Measurements from ENCODE around the gene LARGE1. TPM values are rescaled to one million over a fixed set of nuclear protein-coding genes. Genes with fewer than 3 reads are reported as not detected.

The LARGE1 gene
- total and polyA plus RNA-seq, 2 of the 8 experiments (the other 6 are each of a cell fraction or from before 2014, with no cell fraction given): 43.7 to 83.0 TPM

DNA sequence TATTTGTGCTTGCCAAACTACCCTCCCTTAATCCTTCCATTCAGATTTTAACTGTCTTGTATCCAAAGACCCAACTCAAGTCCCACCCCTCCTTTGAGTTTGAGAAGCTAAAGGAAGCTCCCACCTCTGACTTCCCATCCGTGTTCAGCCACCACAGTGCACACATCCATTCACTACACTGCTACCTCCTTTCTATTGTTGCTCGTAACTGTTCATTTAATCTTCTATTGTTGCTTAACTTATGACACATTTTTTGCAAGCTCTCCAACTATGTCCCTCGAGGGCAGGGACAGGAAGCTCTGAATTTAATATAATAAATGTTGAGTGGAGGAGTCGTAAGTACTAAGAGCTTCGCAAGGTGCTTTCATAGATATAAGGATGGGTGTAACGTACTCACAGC is 10.4 kb downstream of the LARGE1 start:
- peaks cover 1 to 17% (median 13%) of the 10 kb centered on the region in 4 experiments; a peak in 6 of 7 replicates for H3K4me1 ChIP-seq (replicated peaks in 1 of 4; ENCODE audit: control insufficient read depth in 3 of 4, insufficient read depth in 4 of 4, low read length in 3 of 4)
- no peak for TF ChIP-seq FOSL1 (IDR thresholded peaks at IDR 0.05; ENCODE audit: insufficient read depth, low read depth, low read length)
- no peak for TF ChIP-seq RBBP5 (IDR thresholded peaks at IDR 0.05; ENCODE audit: borderline replicate concordance, low read depth, low read length)
- TF ChIP-seq CBX8 (IDR thresholded peaks at IDR 0.05; ENCODE audit: borderline replicate concordance, low read depth, low read length): no peak
- TF ChIP-seq CBX5 (IDR thresholded peaks at IDR 0.05; ENCODE audit: low read depth, low read length): no peak
- TF ChIP-seq HDAC6 (IDR thresholded peaks at IDR 0.05; ENCODE audit: low read depth, low read length): no peak
- no peak for TF ChIP-seq NRF1 (IDR thresholded peaks at IDR 0.05; ENCODE audit: low read depth, low read length)
- no peak for TF ChIP-seq EZH2 (IDR thresholded peaks at IDR 0.05; ENCODE audit: low read depth, low read length, severe bottlenecking)
- TF ChIP-seq TBP (IDR thresholded peaks at IDR 0.05; ENCODE audit: low read depth, low read length): no peak
- no peak for TF ChIP-seq POLR2AphosphoS5 (IDR thresholded peaks at IDR 0.05; ENCODE audit: low read depth, low read length)
- TF ChIP-seq BACH1 (IDR thresholded peaks at IDR 0.05; ENCODE audit: low read length): no peak
- TF ChIP-seq CHD2 (IDR thresholded peaks at IDR 0.05; ENCODE audit: low read length): no peak
- no peak for TF ChIP-seq JUN (IDR thresholded peaks at IDR 0.05; ENCODE audit: low read depth, low read length)
- no peak for TF ChIP-seq CTBP2 (IDR thresholded peaks at IDR 0.05; ENCODE audit: borderline replicate concordance, insufficient read depth, insufficient read length, low read length)
- H3K27ac ChIP-seq (ENCODE audit: low read depth, low read length): no peak overlapping the region
- H3K14ac ChIP-seq (ENCODE audit: insufficient read length): no peak overlapping the region
- H3K18ac ChIP-seq (ENCODE audit: extremely low read depth, low read length): no peak overlapping the region
- H2BK120ac ChIP-seq (replicated peaks; ENCODE audit: low read depth, low read length): no peak overlapping the region
- no peak overlapping the region for H4K5ac ChIP-seq (ENCODE audit: insufficient read length, low read depth, low read length)
- no peak overlapping the region for H3K4me2 ChIP-seq (ENCODE audit: insufficient read depth in 1 of 2, low read depth in 2 of 2, low read length in 2 of 2)
- H4K8ac ChIP-seq (ENCODE audit: extremely low read depth, insufficient read depth, low read length): no peak overlapping the region
- no peak overlapping the region for H2BK15ac ChIP-seq (ENCODE audit: low read length)
- CTCF ChIA-PET (ENCODE audit: partially characterized antibody): interaction anchor here (0.6 to 1.6 kb wide), 3 partner anchors 9 to 1249 kb away, joined by 3 to 5 read pairs (median 4); no protein-coding TSS in a partner anchor
- DNase-seq (ENCODE audit: low read depth in 1 of 2, low spot score in 2 of 2) (no peak), FAIRE-seq (no peak)
- H3K56ac ChIP-seq (replicated peaks; ENCODE audit: insufficient read length, low read depth, low read length): no peak overlapping the region
- 83% methylated on average over 6 of the region's 6 CpGs; no CpG with 5 or more reads in 1 of the 2 experiments for WGBS, 2 experiments (ENCODE audit: extremely low coverage in 1 of 2, insufficient coverage in 1 of 2, insufficient read length in 1 of 2, insufficient replicate concordance in 2 of 2, low coverage in 1 of 2, low lambda C conversion rate in 2 of 2, missing lambda C conversion rate in 1 of 2)
- H3K36me3 ChIP-seq (ENCODE audit: control insufficient read depth in 2 of 4, insufficient read depth in 4 of 4, low read length in 3 of 4): peaks cover 0 to 11% (median 0%) of the 10 kb centered on the region in 4 experiments; a peak in 1 of 8 replicates
- no peaks in the 10 kb centered on the region for H3K27me3 ChIP-seq (replicated peaks in 1 of 4; ENCODE audit: control insufficient read depth in 3 of 4, extremely low read depth in 1 of 4, insufficient read depth in 3 of 4, low read length in 3 of 4)
- H3K23ac ChIP-seq (ENCODE audit: insufficient read length): no peak overlapping the region
- no peak overlapping the region for H2BK20ac ChIP-seq (ENCODE audit: low read length)
- no peak overlapping the region for H3K4ac ChIP-seq (replicated peaks; ENCODE audit: insufficient read length, low read depth, low read length)
- POLR2A ChIA-PET (ENCODE audit: partially characterized antibody): interaction anchor here (0.9 to 1.9 kb wide), 2 partner anchors 11 to 13 kb away, joined by 5 read pairs; no protein-coding TSS in a partner anchor
- H4K91ac ChIP-seq (replicated peaks; ENCODE audit: insufficient read length, low read length): no peak overlapping the region
- H3K9ac ChIP-seq (replicated peaks in 1 of 4; ENCODE audit: extremely low read depth in 1 of 4, low read depth in 3 of 4, low read length in 3 of 4): no peak overlapping the region
- H3K79me2 ChIP-seq (ENCODE audit: control insufficient read depth in 1 of 2, insufficient read depth in 2 of 2, low read length in 2 of 2): peaks cover 51 to 99% of the 10 kb centered on the region in 2 experiments
- H3K9me3 ChIP-seq (ENCODE audit: insufficient read depth in 2 of 2, low read depth in 1 of 2, low read length in 1 of 2): no peaks in the 10 kb centered on the region
- H2BK5ac ChIP-seq (ENCODE audit: low read depth, low read length): peak overlapping the region; percentile 32; the same call in 1 of the 2 replicates
- H3K23me2 ChIP-seq (ENCODE audit: low read depth, low read length): no peaks in the 10 kb centered on the region; the same call in 1 of the 2 replicates
- H3K79me1 ChIP-seq (ENCODE audit: low read depth, low read length): peaks cover 15% of the 10 kb centered on the region
- H2AFZ ChIP-seq (ENCODE audit: low read length): no peak overlapping the region
- H4K20me1 ChIP-seq (replicated peaks in 1 of 2; ENCODE audit: control insufficient read depth in 1 of 2, insufficient read depth in 2 of 2, low read length in 2 of 2): peaks cover 17 to 19% of the 10 kb centered on the region in 2 experiments
- H2BK12ac ChIP-seq (ENCODE audit: low read depth, low read length): no peak overlapping the region
- H3K4me3 ChIP-seq (ENCODE audit: extremely low read depth in 1 of 4, insufficient read depth in 2 of 4, low read depth in 3 of 4, low read length in 4 of 4): no peak overlapping the region
- H2AK5ac ChIP-seq (ENCODE audit: low read depth, low read length): no peak overlapping the region
